ENCODE measurements around the gene RHBG.

DNA sequence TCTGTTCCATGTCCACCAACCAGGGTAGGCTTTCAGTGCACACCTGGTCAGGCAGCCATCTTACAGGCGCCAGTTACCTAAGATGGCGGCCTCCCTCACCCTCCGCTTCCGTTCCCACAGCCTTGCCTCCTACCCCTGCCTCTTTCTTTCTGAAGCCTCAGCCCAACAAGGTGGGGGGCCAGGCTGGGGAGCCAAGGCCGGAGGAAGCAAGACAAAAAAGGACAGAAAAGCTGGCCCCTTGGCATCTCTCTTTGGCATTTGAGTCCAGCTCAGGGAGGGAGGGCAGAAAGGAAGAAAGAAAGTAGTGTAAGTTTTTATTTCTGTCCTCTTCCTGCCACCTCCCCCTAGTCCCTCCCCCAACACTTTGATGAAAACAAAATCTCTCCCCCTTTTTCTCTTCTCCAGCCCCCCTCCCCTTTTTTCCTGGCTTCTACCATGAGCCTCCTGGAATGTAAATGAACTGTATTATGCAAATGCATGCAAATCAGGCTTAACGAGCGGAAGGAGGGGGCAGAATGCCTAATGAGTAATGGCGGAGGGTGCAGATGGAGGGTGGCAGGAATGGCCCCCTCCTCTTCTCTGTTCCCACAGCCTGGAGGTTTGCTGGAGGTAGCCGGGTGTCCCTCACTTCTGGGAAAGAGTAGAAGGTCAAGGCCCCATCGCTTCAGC is 43.8 kb downstream of the RHBG start:
- TF ChIP-seq, protein P1, sequence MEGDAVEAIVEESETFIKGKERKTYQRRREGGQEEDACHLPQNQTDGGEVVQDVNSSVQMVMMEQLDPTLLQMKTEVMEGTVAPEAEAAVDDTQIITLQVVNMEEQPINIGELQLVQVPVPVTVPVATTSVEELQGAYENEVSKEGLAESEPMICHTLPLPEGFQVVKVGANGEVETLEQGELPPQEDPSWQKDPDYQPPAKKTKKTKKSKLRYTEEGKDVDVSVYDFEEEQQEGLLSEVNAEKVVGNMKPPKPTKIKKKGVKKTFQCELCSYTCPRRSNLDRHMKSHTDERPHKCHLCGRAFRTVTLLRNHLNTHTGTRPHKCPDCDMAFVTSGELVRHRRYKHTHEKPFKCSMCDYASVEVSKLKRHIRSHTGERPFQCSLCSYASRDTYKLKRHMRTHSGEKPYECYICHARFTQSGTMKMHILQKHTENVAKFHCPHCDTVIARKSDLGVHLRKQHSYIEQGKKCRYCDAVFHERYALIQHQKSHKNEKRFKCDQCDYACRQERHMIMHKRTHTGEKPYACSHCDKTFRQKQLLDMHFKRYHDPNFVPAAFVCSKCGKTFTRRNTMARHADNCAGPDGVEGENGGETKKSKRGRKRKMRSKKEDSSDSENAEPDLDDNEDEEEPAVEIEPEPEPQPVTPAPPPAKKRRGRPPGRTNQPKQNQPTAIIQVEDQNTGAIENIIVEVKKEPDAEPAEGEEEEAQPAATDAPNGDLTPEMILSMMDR (conservative IDR thresholded peaks at IDR 0.05; ENCODE audit: low read depth in 2 of 2) = no peak
- TF ChIP-seq EZH2 (IDR thresholded peaks at IDR 0.05; ENCODE audit: low read depth, unreplicated experiment) (no peak), POLR2AphosphoS5 (IDR thresholded peaks at IDR 0.05; ENCODE audit: low read depth) (no peak), EZH2phosphoT487 (IDR thresholded peaks at IDR 0.05; ENCODE audit: unreplicated experiment) (no peak), ZNF114 (CRISPR knock-in tag; IDR thresholded peaks at IDR 0.05) (no peak), CREB1 (CRISPR knock-in tag; IDR thresholded peaks at IDR 0.05; ENCODE audit: low read depth) (no peak), NANOG (IDR thresholded peaks at IDR 0.05; ENCODE audit: borderline replicate concordance) (no peak), JUNB (IDR thresholded peaks at IDR 0.05; ENCODE audit: unreplicated experiment) (no peak), STAT1 (IDR thresholded peaks at IDR 0.05; ENCODE audit: unreplicated experiment) (no peak)
- TF ChIP-seq, protein P2, sequence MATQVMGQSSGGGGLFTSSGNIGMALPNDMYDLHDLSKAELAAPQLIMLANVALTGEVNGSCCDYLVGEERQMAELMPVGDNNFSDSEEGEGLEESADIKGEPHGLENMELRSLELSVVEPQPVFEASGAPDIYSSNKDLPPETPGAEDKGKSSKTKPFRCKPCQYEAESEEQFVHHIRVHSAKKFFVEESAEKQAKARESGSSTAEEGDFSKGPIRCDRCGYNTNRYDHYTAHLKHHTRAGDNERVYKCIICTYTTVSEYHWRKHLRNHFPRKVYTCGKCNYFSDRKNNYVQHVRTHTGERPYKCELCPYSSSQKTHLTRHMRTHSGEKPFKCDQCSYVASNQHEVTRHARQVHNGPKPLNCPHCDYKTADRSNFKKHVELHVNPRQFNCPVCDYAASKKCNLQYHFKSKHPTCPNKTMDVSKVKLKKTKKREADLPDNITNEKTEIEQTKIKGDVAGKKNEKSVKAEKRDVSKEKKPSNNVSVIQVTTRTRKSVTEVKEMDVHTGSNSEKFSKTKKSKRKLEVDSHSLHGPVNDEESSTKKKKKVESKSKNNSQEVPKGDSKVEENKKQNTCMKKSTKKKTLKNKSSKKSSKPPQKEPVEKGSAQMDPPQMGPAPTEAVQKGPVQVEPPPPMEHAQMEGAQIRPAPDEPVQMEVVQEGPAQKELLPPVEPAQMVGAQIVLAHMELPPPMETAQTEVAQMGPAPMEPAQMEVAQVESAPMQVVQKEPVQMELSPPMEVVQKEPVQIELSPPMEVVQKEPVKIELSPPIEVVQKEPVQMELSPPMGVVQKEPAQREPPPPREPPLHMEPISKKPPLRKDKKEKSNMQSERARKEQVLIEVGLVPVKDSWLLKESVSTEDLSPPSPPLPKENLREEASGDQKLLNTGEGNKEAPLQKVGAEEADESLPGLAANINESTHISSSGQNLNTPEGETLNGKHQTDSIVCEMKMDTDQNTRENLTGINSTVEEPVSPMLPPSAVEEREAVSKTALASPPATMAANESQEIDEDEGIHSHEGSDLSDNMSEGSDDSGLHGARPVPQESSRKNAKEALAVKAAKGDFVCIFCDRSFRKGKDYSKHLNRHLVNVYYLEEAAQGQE (IDR thresholded peaks at IDR 0.05; ENCODE audit: unreplicated experiment) = no peak
- TF ChIP-seq, protein P3, sequence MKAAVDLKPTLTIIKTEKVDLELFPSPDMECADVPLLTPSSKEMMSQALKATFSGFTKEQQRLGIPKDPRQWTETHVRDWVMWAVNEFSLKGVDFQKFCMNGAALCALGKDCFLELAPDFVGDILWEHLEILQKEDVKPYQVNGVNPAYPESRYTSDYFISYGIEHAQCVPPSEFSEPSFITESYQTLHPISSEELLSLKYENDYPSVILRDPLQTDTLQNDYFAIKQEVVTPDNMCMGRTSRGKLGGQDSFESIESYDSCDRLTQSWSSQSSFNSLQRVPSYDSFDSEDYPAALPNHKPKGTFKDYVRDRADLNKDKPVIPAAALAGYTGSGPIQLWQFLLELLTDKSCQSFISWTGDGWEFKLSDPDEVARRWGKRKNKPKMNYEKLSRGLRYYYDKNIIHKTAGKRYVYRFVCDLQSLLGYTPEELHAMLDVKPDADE (IDR thresholded peaks at IDR 0.05) = no peak

Data from GM23338 (cell line).